OCI-LY3 (cell line): Measurements from ENCODE around the gene PDE8A.

Source experiments
- H2AFZ ChIP-seq: fragments of 200-600, 300-600 bp; shearing (Covaris generic); 2 replicates; pipeline ENCODE4 v1.6.0; 2014; ENCODE audit warnings: antibody characterized with exemption, low read depth, low read length
- H3K27ac ChIP-seq: fragments of 200-600, 300-600 bp; sonication (generic); 2 replicates; pipeline ENCODE4 v1.5.1; 2014; ENCODE audit warnings: mild to moderate bottlenecking, low read length, moderate library complexity, mixed read lengths
- H3K27me3 ChIP-seq: fragments of 200-600, 300-600 bp; sonication (generic); 2 replicates; pipeline ENCODE4 v1.6.1; 2014; ENCODE audit warnings: low read depth, low read length, mixed read lengths
- H3K36me3 ChIP-seq: fragments of 200-600, 300-600 bp; sonication (generic); replicated peaks from 2 replicates; pipeline ENCODE3; 2014; ENCODE audit warnings: low read depth, low read length, mixed read lengths
- H3K4me1 ChIP-seq: fragments of 300-600, 200-600 bp; sonication (generic); 2 replicates; pipeline ENCODE4 v1.6.1; 2014; ENCODE audit warnings: low read length, mixed read lengths
- H3K4me2 ChIP-seq: fragments of 200-600, 300-600 bp; sonication (generic); 2 replicates; pipeline ENCODE4 v1.6.1; 2014; ENCODE audit warnings: low read length, mixed read lengths
- H3K4me3 ChIP-seq: fragments of 300-600, 200-600 bp; sonication (generic); 2 replicates; pipeline ENCODE4 v1.5.1; 2014; ENCODE audit warnings: antibody characterized with exemption, mild to moderate bottlenecking, low read length, moderate library complexity
- H3K79me2 ChIP-seq: fragments of 300-600, 200-600 bp; shearing (Covaris generic); 2 replicates; pipeline ENCODE4 v1.6.1; 2014; ENCODE audit warnings: mild to moderate bottlenecking, low read length, mixed read lengths
- H3K9ac ChIP-seq: fragments of 300-600, 200-600 bp; shearing (Covaris generic); 2 replicates; pipeline ENCODE4 v1.6.0; 2014; ENCODE audit warnings: mild to moderate bottlenecking, low read length, moderate library complexity
- H3K9me3 ChIP-seq: fragments of 200-600, 300-600 bp; shearing (Covaris generic); 2 replicates; pipeline ENCODE4 v1.6.1; 2014; ENCODE audit warnings: low read length, mixed read lengths; ENCODE audit not compliant: insufficient read depth
- H4K20me1 ChIP-seq: fragments of 200-600, 300-600 bp; sonication (generic); 2 replicates; pipeline ENCODE4 v1.6.1; 2016; ENCODE audit warnings: low read length, mixed read lengths; ENCODE audit not compliant: insufficient read depth
- CTCF ChIP-seq: fragments of 200-600, 300-600 bp; sonication (generic); IDR thresholded peaks from 2 replicates; pipeline ENCODE4 v1.5.1; 2014; ENCODE audit warnings: antibody characterized with exemption, low read length, low read depth
- EZH2phosphoT487 ChIP-seq: fragments of 200-600 bp; shearing (Covaris generic); IDR thresholded peaks from 2 replicates; pipeline ENCODE4 v1.6.1; 2018; ENCODE audit warnings: antibody characterized with exemption, mixed run types, low read depth

The PDE8A gene

GRCh38 chr15:85021409-85021808, 39.8 kb downstream of the PDE8A start:
- H3K36me3 ChIP-seq = no peaks in the 10 kb centered on the region
- H3K9me3 ChIP-seq = no peaks in the 10 kb centered on the region
- no peak for TF ChIP-seq EZH2phosphoT487
- TF ChIP-seq CTCF = no peak
- peak overlapping the region; percentile 67; the same call in 1 of the 2 replicates for H3K4me3 ChIP-seq
- peak overlapping the region; percentile 62 for H3K4me2 ChIP-seq
- peaks cover 3% of the 10 kb centered on the region for H4K20me1 ChIP-seq
- H3K9ac ChIP-seq = 0 out of 2 replicates have a peak overlapping the region, but pooled peaks have one; percentile 45
- H3K79me2 ChIP-seq = peaks cover 72% of the 10 kb centered on the region
- peaks cover 74% of the 10 kb centered on the region for H3K4me1 ChIP-seq
- H2AFZ ChIP-seq = no peak overlapping the region
- no peaks in the 10 kb centered on the region for H3K27me3 ChIP-seq
- H3K27ac ChIP-seq = peak overlapping the region; percentile 55; the same call in 1 of the 2 replicates

DNA sequence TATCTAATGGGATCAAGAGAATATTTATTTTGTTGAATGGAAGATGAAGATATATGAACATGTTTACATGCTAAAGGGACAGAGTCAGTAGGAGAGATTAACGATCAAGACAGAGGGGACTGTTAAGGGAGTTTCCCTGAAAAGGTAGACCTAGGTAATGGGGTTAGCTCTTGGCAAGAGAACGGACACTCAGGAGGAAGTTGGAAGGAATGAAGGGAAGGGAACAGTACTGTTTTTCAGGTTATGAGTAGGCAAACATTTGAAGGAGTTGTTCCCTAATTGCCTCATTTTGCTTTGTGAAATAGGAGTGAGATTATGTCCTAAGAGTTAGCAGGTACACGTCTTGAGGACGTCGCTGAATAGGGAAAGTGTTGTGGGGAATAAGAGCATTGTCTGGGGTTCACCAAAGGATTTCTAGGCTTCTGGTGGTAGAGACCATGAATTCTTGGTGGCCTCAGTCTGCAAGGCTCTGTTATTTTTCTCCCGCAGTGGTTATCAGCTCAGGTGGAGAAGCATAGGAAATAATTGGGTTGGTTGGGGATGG, 41.3 kb downstream of the PDE8A start:
- peaks cover 76% of the 10 kb centered on the region for H3K79me2 ChIP-seq
- peaks cover 81% of the 10 kb centered on the region for H3K4me1 ChIP-seq
- H3K36me3 ChIP-seq = no peaks in the 10 kb centered on the region
- peak overlapping the region; percentile 55; the same call in 1 of the 2 replicates for H3K27ac ChIP-seq
- no peaks in the 10 kb centered on the region for H3K27me3 ChIP-seq
- peak overlapping the region; percentile 62 for H3K4me2 ChIP-seq
- TF ChIP-seq EZH2phosphoT487 = no peak
- no peak for TF ChIP-seq CTCF
- no peak overlapping the region for H2AFZ ChIP-seq
- H4K20me1 ChIP-seq = peaks cover 3% of the 10 kb centered on the region
- H3K9ac ChIP-seq = peak overlapping the region; percentile 45; the same call in 1 of the 2 replicates
- peak overlapping the region; percentile 67 for H3K4me3 ChIP-seq
- H3K9me3 ChIP-seq = no peaks in the 10 kb centered on the region

DNA sequence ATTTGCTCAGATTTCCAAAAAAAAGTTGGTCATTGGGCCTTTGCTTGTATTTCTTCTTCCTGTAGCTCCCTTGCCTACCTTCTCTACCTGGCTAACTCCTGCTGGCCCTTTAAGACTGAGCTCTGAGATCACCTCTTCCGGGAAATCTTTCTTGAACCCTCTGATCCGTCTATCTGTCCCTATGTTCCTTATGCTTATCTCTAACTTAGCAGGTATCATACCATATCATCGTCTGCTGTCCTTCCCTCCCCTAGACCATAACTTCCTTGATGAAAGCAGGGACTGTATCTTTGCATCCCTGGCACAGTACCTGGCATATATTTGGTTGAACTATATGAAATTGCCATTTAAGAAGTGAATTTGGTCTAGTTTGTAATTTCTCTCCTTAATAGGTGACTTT, 42.3 kb downstream of the PDE8A start:
- Histone ChIP-seq H3K79me2 (peaks cover 71% of the 10 kb centered on the region), H4K20me1 (peaks cover 3% of the 10 kb centered on the region), H2AFZ (no peak overlapping the region), H3K4me3 (peak overlapping the region; percentile 7; the same call in 1 of the 2 replicates), H3K4me2 (peak overlapping the region; percentile 62), H3K9ac (peak overlapping the region; percentile 6; the same call in 1 of the 2 replicates), H3K27me3 (no peaks in the 10 kb centered on the region), H3K36me3 (no peaks in the 10 kb centered on the region), H3K9me3 (no peaks in the 10 kb centered on the region), H3K27ac (peak overlapping the region; percentile 0; the same call in 1 of the 2 replicates), H3K4me1 (peaks cover 78% of the 10 kb centered on the region)
- no peak for TF ChIP-seq EZH2phosphoT487
- no peak for TF ChIP-seq CTCF

- H3K27ac ChIP-seq = peak overlapping the region; percentile 0; the same call in 1 of the 2 replicates
- H3K36me3 ChIP-seq = no peaks in the 10 kb centered on the region
- no peaks in the 10 kb centered on the region for H3K9me3 ChIP-seq
- peaks cover 3% of the 10 kb centered on the region for H4K20me1 ChIP-seq
- peaks cover 69% of the 10 kb centered on the region for H3K79me2 ChIP-seq
- no peaks in the 10 kb centered on the region for H3K27me3 ChIP-seq
- H3K4me2 ChIP-seq = peak overlapping the region; percentile 62
- peaks cover 71% of the 10 kb centered on the region for H3K4me1 ChIP-seq
- H3K9ac ChIP-seq = peak overlapping the region; percentile 6; the same call in 1 of the 2 replicates
- H3K4me3 ChIP-seq = peak overlapping the region; percentile 7
- no peak overlapping the region for H2AFZ ChIP-seq
- no peak for TF ChIP-seq EZH2phosphoT487
- no peak for TF ChIP-seq CTCF
Measured at GRCh38 chr15:85024509-85025336, 43.1 kb downstream of the PDE8A start.
